Retinal pigment epithelial cell (primary cell): ENCODE data around the gene OXA1L.
"Not testable (repeated sequence)": the region's sequence is repeated elsewhere in the genome, so short reads cannot be mapped to it uniquely, and the experiment has no call there.

Source experiments
- DNase-seq: peaks from one replicate; pipeline ENCODE4 v3.0.0-alpha.2; 2010; ENCODE audit warnings: low read depth
- H3K4me3 ChIP-seq: 2 replicates; pipeline ENCODE4 v1.5.1; 2011; ENCODE audit warnings: mild to moderate bottlenecking, low read length, control low read depth, moderate library complexity
- TF ChIP-seq, protein P1 (sequence below): conservative IDR thresholded peaks from 2 replicates; pipeline ENCODE4 v1.5.1; 2011; ENCODE audit warnings: low read depth, low read length, control low read depth, inconsistent platforms

OXA1L gene

DNA sequence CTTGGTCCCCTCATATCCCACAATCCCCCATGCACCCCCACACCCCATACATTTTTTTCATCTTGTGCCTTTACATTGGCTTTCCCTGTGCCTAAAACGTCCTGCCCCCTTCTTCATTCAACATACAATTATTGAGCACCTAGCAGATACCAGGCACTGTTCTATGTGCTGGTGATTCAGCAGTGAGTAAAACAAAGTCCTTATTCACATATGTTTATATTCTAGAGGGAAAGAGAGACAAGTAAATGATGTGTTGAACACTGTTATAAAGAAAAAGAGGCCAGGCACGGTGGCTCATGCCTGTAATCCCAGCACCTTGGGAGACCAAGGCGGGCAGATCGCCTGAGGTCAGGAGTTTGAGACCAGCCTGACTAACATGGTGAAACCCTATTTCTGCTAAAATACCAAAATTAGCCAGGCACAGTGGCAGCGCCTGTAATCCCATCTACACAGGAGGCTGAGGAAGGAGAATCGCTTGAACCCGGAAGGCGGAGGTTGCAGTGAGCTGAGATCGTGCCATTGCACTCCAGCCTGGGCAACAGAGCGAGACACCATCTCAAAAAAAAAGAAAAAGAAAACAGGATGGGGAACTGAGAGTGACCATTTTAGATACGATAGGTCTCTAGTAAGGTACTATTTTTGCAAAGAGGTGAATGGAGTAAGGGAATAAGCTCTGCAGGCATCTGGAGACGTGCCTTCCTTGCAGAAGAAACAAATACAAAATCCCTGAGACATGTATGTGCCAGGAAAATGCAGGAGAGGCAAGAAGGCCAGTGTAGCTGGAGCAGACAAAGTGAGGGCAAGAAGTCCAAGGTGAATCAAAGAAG lies 36.6 kb downstream of the OXA1L start:
- TF ChIP-seq, protein P1, sequence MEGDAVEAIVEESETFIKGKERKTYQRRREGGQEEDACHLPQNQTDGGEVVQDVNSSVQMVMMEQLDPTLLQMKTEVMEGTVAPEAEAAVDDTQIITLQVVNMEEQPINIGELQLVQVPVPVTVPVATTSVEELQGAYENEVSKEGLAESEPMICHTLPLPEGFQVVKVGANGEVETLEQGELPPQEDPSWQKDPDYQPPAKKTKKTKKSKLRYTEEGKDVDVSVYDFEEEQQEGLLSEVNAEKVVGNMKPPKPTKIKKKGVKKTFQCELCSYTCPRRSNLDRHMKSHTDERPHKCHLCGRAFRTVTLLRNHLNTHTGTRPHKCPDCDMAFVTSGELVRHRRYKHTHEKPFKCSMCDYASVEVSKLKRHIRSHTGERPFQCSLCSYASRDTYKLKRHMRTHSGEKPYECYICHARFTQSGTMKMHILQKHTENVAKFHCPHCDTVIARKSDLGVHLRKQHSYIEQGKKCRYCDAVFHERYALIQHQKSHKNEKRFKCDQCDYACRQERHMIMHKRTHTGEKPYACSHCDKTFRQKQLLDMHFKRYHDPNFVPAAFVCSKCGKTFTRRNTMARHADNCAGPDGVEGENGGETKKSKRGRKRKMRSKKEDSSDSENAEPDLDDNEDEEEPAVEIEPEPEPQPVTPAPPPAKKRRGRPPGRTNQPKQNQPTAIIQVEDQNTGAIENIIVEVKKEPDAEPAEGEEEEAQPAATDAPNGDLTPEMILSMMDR, result no peak
- DNase-seq, result no peak
- H3K4me3 ChIP-seq, result no peak overlapping the region

DNA sequence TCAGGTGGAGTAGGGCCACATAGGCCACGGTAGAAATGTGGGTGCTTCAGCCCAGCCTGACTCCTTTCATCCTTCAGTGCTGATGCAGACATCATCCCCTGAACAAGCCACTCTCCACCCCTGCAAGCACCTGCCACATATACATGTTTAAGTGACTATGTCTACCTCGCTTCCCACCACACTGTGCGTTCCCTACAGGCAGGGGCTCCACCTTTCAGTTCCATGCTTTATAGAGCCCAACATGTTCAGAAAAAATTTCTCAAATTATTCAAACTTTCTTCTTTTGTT lies 37.1 kb downstream of the OXA1L start:
- TF ChIP-seq, protein P1, result no peak
- H3K4me3 ChIP-seq, result no peak overlapping the region
- DNase-seq, result no peak

DNA sequence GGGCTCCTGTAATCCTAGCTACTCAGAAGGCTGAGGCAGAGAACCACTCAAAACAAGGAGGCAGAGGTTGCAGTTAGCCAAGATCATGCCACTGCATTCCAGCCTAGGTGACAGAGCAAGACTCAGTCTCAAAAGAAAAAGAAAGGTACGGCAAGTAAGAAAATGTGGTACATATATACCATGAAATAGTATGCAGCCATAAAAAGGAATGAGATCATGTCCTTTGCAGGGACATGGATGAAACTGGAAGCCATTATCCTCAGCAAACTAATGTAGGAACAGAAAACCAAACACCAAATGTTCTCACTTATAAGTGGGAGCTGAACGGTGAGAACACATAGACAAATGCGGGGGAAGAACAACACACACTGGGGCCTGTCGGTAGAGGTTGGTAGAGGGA lies 38.7 kb downstream of the OXA1L start:
- DNase-seq, H3K4me3 ChIP-seq: not testable (repeated sequence)

DNA sequence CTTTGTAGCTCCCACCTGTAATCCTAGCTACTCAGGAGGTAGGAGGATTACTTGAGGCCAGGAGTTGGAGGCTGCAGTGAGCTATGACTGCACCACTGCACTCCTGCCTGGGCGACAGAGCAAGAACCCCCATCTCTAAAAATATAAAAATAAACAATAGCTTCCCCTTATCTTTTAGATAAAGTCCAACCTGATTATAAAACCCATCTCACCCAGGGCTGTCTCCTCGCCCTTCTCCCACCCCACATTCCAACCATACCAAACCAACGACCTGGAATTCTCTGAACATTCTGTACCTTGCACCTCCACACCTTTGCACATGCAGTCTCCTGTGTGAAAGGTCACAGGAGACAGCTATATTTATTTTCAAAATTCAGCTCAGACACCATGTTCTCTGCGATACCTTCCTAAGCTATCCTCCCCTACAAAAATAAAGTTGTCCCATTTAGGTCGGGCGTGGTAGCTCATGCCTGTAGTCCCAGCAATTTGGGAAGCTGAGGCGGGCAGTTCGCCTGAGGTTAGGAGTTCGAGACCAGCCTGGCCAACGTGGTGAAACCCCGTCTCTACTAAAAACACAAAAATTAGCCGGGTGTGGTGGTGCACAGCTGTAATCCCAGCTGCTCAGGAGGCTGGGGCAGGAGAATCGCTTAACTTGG lies 41.1 kb downstream of the OXA1L start:
- TF ChIP-seq, protein P1, result no peak
- H3K4me3 ChIP-seq, result no peak overlapping the region
- no peak for DNase-seq

DNA sequence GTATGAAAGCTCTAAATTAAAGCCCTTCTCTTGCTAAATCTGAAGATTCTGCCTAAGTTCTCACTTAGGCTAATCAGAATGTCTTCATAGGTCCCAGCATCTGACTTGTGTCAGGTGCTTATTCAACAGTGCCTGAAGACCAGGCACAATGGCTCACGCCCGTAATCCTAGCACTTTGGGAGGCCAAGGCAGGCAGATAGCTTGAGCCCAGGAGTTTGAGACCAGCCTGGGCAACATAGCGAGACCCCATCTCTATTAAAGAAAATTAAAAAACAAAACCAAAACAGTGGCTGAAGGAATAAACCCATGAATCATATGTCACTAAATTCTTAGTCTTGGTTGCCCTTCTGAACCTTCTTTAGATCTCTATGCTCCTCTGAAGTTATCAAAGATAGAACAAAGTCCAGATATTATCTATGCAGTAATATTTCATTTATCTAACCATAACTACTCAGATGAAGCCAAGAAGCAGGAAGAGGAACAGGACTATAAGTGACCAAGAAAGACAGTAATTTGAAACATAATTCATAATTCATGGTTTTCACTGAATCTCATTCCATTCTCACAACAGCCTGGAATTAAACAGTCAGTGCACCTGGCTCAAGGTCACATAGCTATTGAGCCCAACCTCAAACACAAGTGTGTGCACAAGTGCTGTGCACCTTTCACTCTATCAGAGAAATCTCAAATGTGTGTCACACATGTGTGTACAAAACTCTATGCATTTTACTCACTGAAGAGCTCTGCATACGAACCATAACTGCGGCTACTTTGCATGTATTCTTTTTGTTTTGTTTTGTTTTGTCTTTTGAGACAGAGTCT lies 42.1 kb downstream of the OXA1L start:
- H3K4me3 ChIP-seq, result no peak overlapping the region
- TF ChIP-seq, protein P1, result no peak
- DNase-seq, result no peak

DNA sequence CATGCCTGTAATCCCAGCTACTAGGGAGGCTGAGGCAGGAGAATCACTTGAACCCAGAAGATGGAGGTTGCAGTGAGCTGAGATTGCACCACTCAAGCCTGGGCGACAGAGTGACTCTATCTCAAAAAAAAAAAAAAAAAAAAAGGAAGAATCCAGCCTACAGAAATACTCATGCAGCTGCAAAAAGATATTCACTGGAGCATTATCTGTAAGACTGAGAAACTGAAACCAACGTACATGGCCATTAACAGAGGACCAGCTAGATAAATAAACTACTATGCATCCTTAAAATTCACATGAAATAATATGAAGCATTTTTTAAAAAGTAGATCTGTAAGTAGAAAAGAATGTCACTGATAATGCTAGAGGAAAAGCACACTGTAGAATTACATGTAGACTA lies 45.2 kb downstream of the OXA1L start:
- H3K4me3 ChIP-seq, result no peak overlapping the region
- TF ChIP-seq, protein P1, result no peak
- no peak for DNase-seq

DNA sequence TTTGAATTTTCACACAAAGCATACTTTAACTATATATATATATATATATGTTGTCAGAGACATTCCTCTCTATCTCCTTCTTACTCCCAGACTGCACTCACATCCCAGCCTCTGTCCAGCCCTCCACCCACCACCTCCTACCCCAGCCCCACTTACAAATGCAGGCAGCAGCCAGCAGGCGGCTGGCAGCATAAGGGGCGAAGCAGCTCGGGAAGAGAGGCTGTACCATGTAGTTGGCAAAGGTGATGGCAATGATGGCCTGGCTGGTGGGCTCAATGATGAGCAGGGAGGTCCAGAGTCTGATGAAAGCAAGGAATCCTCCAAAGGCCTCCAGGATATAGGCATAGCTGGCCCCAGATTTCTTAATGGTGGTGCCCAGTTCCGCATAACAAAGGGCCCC lies 46.3 kb downstream of the OXA1L start:
- no peak overlapping the region for H3K4me3 ChIP-seq
- TF ChIP-seq, protein P1, result no peak
- DNase-seq, result no peak
